ENCODE data around the gene TFEB. TPM values are rescaled to one million over a fixed set of nuclear protein-coding genes. Genes with fewer than 3 reads are reported as not detected.

Gene TFEB
- total RNA-seq, 2 donors from 2014 or later = 36.0 to 40.1 TPM

- Mint-ChIP-seq H3K36me3 (no peaks in the 10 kb centered on the region), H3K4me1 (ENCODE audit: low read depth in 2 of 2) (peaks cover 34 to 36% of the 10 kb centered on the region in 2 donors), H3K27me3 (no peaks in the 10 kb centered on the region), H3K9me3 (no peaks in the 10 kb centered on the region), H3K4me3 (no peak overlapping the region), H3K27ac (no peak overlapping the region)
- no peak for DNase-seq (ENCODE audit: low spot score)
- ATAC-seq = no peak
Observed at GRCh38 chr6:41695825-41696224, 39.6 kb downstream of the TFEB start.

- no peaks in the 10 kb centered on the region for H3K27me3 Mint-ChIP-seq
- no peaks in the 10 kb centered on the region for H3K36me3 Mint-ChIP-seq
- ATAC-seq (no peak), DNase-seq (ENCODE audit: low spot score) (no peak)
- H3K4me1 Mint-ChIP-seq (ENCODE audit: low read depth in 2 of 2) = peaks cover 34 to 39% of the 10 kb centered on the region in 2 donors
- peak overlapping the region in 1 of 2 donors; percentile 77 for H3K27ac Mint-ChIP-seq
- H3K9me3 Mint-ChIP-seq = no peaks in the 10 kb centered on the region
- no peak overlapping the region for H3K4me3 Mint-ChIP-seq
Observed at GRCh38 chr6:41694815-41695526, 40.4 kb downstream of the TFEB start.

GRCh38 chr6:41693281-41694240 is 41.8 kb downstream of the TFEB start:
- ATAC-seq (no peak), DNase-seq (ENCODE audit: low spot score) (no peak)
- no peaks in the 10 kb centered on the region for H3K36me3 Mint-ChIP-seq
- peaks cover 28 to 34% of the 10 kb centered on the region in 2 donors for H3K4me1 Mint-ChIP-seq (ENCODE audit: low read depth in 2 of 2)
- H3K27me3 Mint-ChIP-seq = no peaks in the 10 kb centered on the region
- H3K27ac Mint-ChIP-seq = no peak overlapping the region
- H3K4me3 Mint-ChIP-seq = no peak overlapping the region
- H3K9me3 Mint-ChIP-seq = no peaks in the 10 kb centered on the region

GRCh38 chr6:41692730-41693129 is 42.7 kb downstream of the TFEB start:
- no peak overlapping the region for H3K4me3 Mint-ChIP-seq
- no peaks in the 10 kb centered on the region for H3K27me3 Mint-ChIP-seq
- ATAC-seq = no peak
- no peak for DNase-seq (ENCODE audit: low spot score)
- no peak overlapping the region for H3K27ac Mint-ChIP-seq
- no peaks in the 10 kb centered on the region for H3K9me3 Mint-ChIP-seq
- peaks cover 27 to 34% of the 10 kb centered on the region in 2 donors for H3K4me1 Mint-ChIP-seq (ENCODE audit: low read depth in 2 of 2)
- H3K36me3 Mint-ChIP-seq = no peaks in the 10 kb centered on the region

GRCh38 chr6:41692080-41692675 is 43.2 kb downstream of the TFEB start:
- peaks cover 27 to 32% of the 10 kb centered on the region in 2 donors for H3K4me1 Mint-ChIP-seq (ENCODE audit: low read depth in 2 of 2)
- H3K9me3 Mint-ChIP-seq = no peaks in the 10 kb centered on the region
- no peaks in the 10 kb centered on the region for H3K27me3 Mint-ChIP-seq
- peak overlapping the region in 1 of 2 donors; percentile 32 for H3K27ac Mint-ChIP-seq
- ATAC-seq (no peak), DNase-seq (ENCODE audit: low spot score) (no peak)
- no peak overlapping the region for H3K4me3 Mint-ChIP-seq
- no peaks in the 10 kb centered on the region for H3K36me3 Mint-ChIP-seq

GRCh38 chr6:41691426-41692079 is 43.9 kb downstream of the TFEB start:
- Mint-ChIP-seq H3K36me3 (no peaks in the 10 kb centered on the region), H3K27ac (peak overlapping the region in 1 of 2 donors; percentile 32), H3K9me3 (no peaks in the 10 kb centered on the region), H3K4me3 (no peak overlapping the region), H3K4me1 (ENCODE audit: low read depth in 2 of 2) (peaks cover 27 to 29% of the 10 kb centered on the region in 2 donors), H3K27me3 (no peaks in the 10 kb centered on the region)
- DNase-seq (ENCODE audit: low spot score) (no peak), ATAC-seq (no peak)

GRCh38 chr6:41690541-41691330 is 44.7 kb downstream of the TFEB start:
- DNase-seq (ENCODE audit: low spot score) (no peak), ATAC-seq (no peak)
- Mint-ChIP-seq H3K4me3 (no peak overlapping the region), H3K27ac (peak overlapping the region in 1 of 2 donors; percentile 82), H3K9me3 (no peaks in the 10 kb centered on the region), H3K27me3 (no peaks in the 10 kb centered on the region), H3K4me1 (ENCODE audit: low read depth in 2 of 2) (peaks cover 27 to 29% of the 10 kb centered on the region in 2 donors), H3K36me3 (no peaks in the 10 kb centered on the region)

- no peaks in the 10 kb centered on the region for H3K9me3 Mint-ChIP-seq
- no peaks in the 10 kb centered on the region for H3K36me3 Mint-ChIP-seq
- peak overlapping the region; percentile 64 to 82 for H3K27ac Mint-ChIP-seq
- H3K27me3 Mint-ChIP-seq = no peaks in the 10 kb centered on the region
- ATAC-seq = peak; percentile 44 to 64
- no peak for DNase-seq (ENCODE audit: low spot score)
- H3K4me1 Mint-ChIP-seq (ENCODE audit: low read depth in 2 of 2) = peaks cover 20 to 24% of the 10 kb centered on the region in 2 donors
- peak overlapping the region; percentile 48 for H3K4me3 Mint-ChIP-seq
Observed at GRCh38 chr6:41689171-41690008, 46.0 kb downstream of the TFEB start.

GRCh38 chr6:41688256-41688965 is 47.0 kb downstream of the TFEB start:
- peak overlapping the region; percentile 42 to 82 for H3K27ac Mint-ChIP-seq
- no peak overlapping the region for H3K4me3 Mint-ChIP-seq
- peak in 1 of 2 donors; percentile 43 for ATAC-seq
- DNase-seq (ENCODE audit: low spot score) = no peak
- no peaks in the 10 kb centered on the region for H3K9me3 Mint-ChIP-seq
- H3K27me3 Mint-ChIP-seq = no peaks in the 10 kb centered on the region
- no peaks in the 10 kb centered on the region for H3K36me3 Mint-ChIP-seq
- peaks cover 25 to 30% of the 10 kb centered on the region in 2 donors for H3K4me1 Mint-ChIP-seq (ENCODE audit: low read depth in 2 of 2)

- H3K4me3 Mint-ChIP-seq = no peak overlapping the region
- no peak for DNase-seq (ENCODE audit: low spot score)
- no peak for ATAC-seq
- H3K4me1 Mint-ChIP-seq (ENCODE audit: low read depth in 2 of 2) = peaks cover 27 to 31% of the 10 kb centered on the region in 2 donors
- H3K36me3 Mint-ChIP-seq = no peaks in the 10 kb centered on the region
- H3K9me3 Mint-ChIP-seq = no peaks in the 10 kb centered on the region
- H3K27me3 Mint-ChIP-seq = no peaks in the 10 kb centered on the region
- peak overlapping the region; percentile 42 to 82 for H3K27ac Mint-ChIP-seq
Observed at GRCh38 chr6:41687501-41688175, 47.8 kb downstream of the TFEB start.

- DNase-seq (ENCODE audit: low spot score) = no peak
- Mint-ChIP-seq H3K9me3 (no peaks in the 10 kb centered on the region), H3K27ac (no peak overlapping the region), H3K27me3 (no peaks in the 10 kb centered on the region), H3K4me3 (no peak overlapping the region), H3K4me1 (ENCODE audit: low read depth in 2 of 2) (peaks cover 19 to 28% of the 10 kb centered on the region in 2 donors), H3K36me3 (no peaks in the 10 kb centered on the region)
- no peak for ATAC-seq
Observed at GRCh38 chr6:41685641-41686380, 49.6 kb downstream of the TFEB start.

Measured in natural killer cell treated with Interleukin-12 subunit alpha and Interleukin-12 subunit beta and Interleukin-15 and Interleukin-18, amount 100 ng/mL, for 72 hours (primary cell).